Neural progenitor cell (in vitro differentiated cells): Measurements from ENCODE around the gene CENPO. TPM values are rescaled to one million over a fixed set of nuclear protein-coding genes. Genes with fewer than 3 reads are reported as not detected.
A peak's percentile ranks its signal among the peaks of the same experiment; 100 is the strongest.

ENCODE experiments used
- DNase-seq: peaks from one replicate; pipeline ENCODE4 v3.0.0-alpha.2; 2016; ENCODE audit warnings: low spot score
- H2AFZ ChIP-seq: fragments of 200-600 bp; sonication (generic); replicated peaks from 2 replicates; pipeline ENCODE4 v1.6.1; 2016; ENCODE audit warnings: antibody characterized with exemption
- H3F3A ChIP-seq: fragments of 200-600 bp; sonication (generic); 2 replicates; pipeline ENCODE4 v1.6.1; 2016; ENCODE audit warnings: antibody characterized with exemption, low read depth
- H3K27ac ChIP-seq: fragments of 200-600 bp; sonication (generic); 2 replicates; pipeline ENCODE4 v1.5.1; 2016; ENCODE audit warnings: mild to moderate bottlenecking
- H3K27me3 ChIP-seq: fragments of 200-600 bp; sonication (generic); 2 replicates; pipeline ENCODE4 v1.6.1; 2016; ENCODE audit warnings: mild to moderate bottlenecking, moderate library complexity
- H3K36me3 ChIP-seq: fragments of 200-600 bp; sonication (generic); 2 replicates; pipeline ENCODE4 v1.5.1; 2016
- H3K4me1 ChIP-seq: fragments of 200-600 bp; sonication (generic); 2 replicates; pipeline ENCODE4 v1.6.1; 2016; ENCODE audit warnings: mixed run types
- H3K4me2 ChIP-seq: fragments of 200-600 bp; sonication (generic); 2 replicates; pipeline ENCODE4 v1.6.1; 2016
- H3K4me3 ChIP-seq: fragments of 200-600 bp; sonication (generic); 2 replicates; pipeline ENCODE4 v1.5.1; 2016
- H3K79me2 ChIP-seq: fragments of 200-600 bp; sonication (generic); 2 replicates; pipeline ENCODE4 v1.6.1; 2016; ENCODE audit warnings: low read depth
- H3K9ac ChIP-seq: fragments of 200-600 bp; sonication (generic); 2 replicates; pipeline ENCODE4 v1.6.1; 2016
- H3K9me3 ChIP-seq: fragments of 200-600 bp; sonication (generic); 2 replicates; pipeline ENCODE4 v1.5.1; 2016; ENCODE audit warnings: low read depth
- H4K20me1 ChIP-seq: fragments of 200-600 bp; sonication (generic); 2 replicates; pipeline ENCODE4 v1.6.1; 2016; ENCODE audit warnings: low read depth
- H3K27ac Mint-ChIP-seq: 3 replicates; pipeline ENCODE4 v1.8.0; 2021; ENCODE audit warnings: mixed read lengths
- H3K27me3 Mint-ChIP-seq: 2 replicates; pipeline ENCODE4 v1.8.0; 2022; ENCODE audit warnings: low read depth, mild to moderate bottlenecking, inconsistent platforms, moderate library complexity, mixed read lengths; ENCODE audit not compliant: insufficient read depth
- H3K36me3 Mint-ChIP-seq: 3 replicates; pipeline ENCODE4 v1.8.0; 2021; ENCODE audit warnings: mixed read lengths
- H3K4me1 Mint-ChIP-seq: 3 replicates; pipeline ENCODE4 v1.8.0; 2021; ENCODE audit warnings: mixed read lengths
- H3K4me3 Mint-ChIP-seq: 3 replicates; pipeline ENCODE4 v1.8.0; 2021; ENCODE audit warnings: mild to moderate bottlenecking, moderate library complexity, mixed read lengths
- H3K9me3 Mint-ChIP-seq: 3 replicates; pipeline ENCODE4 v1.8.0; 2020; ENCODE audit warnings: mixed read lengths
- CTCF ChIP-seq: fragments of 200-600 bp; sonication (generic); IDR thresholded peaks from 2 replicates; pipeline ENCODE4 v1.5.1; 2017; ENCODE audit warnings: antibody characterized with exemption, mild to moderate bottlenecking
- EZH2 ChIP-seq: fragments of 200-600 bp; sonication (generic); IDR thresholded peaks from 2 replicates; pipeline ENCODE4 v1.6.1; 2017; ENCODE audit warnings: antibody characterized with exemption, mild to moderate bottlenecking, moderate library complexity
- EZH2phosphoT487 ChIP-seq: fragments of 200-600 bp; sonication (generic); IDR thresholded peaks from 2 replicates; pipeline ENCODE4 v1.6.1; 2017; ENCODE audit warnings: antibody characterized with exemption
- total RNA-seq: library from RNA; depleted of rRNA; stranded (reverse); fragments of >200 nt; gene quantifications from 2 replicates; pipeline ENCODE4 v1.2.3, GENCODE V29; 2015; ENCODE audit warnings: low replicate concordance

CENPO gene
- total RNA-seq, 1 donor from 2014 or later = 50.6 TPM

GRCh38 chr2:24840164-24840869, 47.1 kb downstream of the CENPO start:
- Histone ChIP-seq H3K36me3 (no peaks in the 10 kb centered on the region), H3K27ac (no peak overlapping the region)
- H3K27me3 Mint-ChIP-seq = peaks cover 4% of the 10 kb centered on the region

GRCh38 chr2:24840962-24841945, 48.0 kb downstream of the CENPO start:
- H3K27ac Mint-ChIP-seq = no peak overlapping the region
- no peaks in the 10 kb centered on the region for H3K36me3 ChIP-seq
- no peak overlapping the region for H3K9ac ChIP-seq
- H3F3A ChIP-seq = no peaks in the 10 kb centered on the region
- H2AFZ ChIP-seq = no peak overlapping the region
- H3K9me3 Mint-ChIP-seq = peaks cover 5% of the 10 kb centered on the region
- no peaks in the 10 kb centered on the region for H4K20me1 ChIP-seq
- H3K4me3 Mint-ChIP-seq = no peak overlapping the region
- H3K4me3 ChIP-seq = no peak overlapping the region
- H3K9me3 ChIP-seq = no peaks in the 10 kb centered on the region
- DNase-seq = no peak
- no peak overlapping the region for H3K27ac ChIP-seq
- H3K79me2 ChIP-seq = no peaks in the 10 kb centered on the region
- no peak for TF ChIP-seq EZH2phosphoT487
- TF ChIP-seq CTCF = no peak
- no peak for TF ChIP-seq EZH2
- H3K27me3 ChIP-seq = no peaks in the 10 kb centered on the region
- H3K4me1 Mint-ChIP-seq = peaks cover 7% of the 10 kb centered on the region
- no peaks in the 10 kb centered on the region for H3K4me1 ChIP-seq
- peaks cover 4% of the 10 kb centered on the region for H3K27me3 Mint-ChIP-seq
- H3K36me3 Mint-ChIP-seq = peaks cover 9% of the 10 kb centered on the region
- no peak overlapping the region for H3K4me2 ChIP-seq

More at GRCh38 chr2:24840164-24840869, 47.1 kb downstream of the CENPO start:
- no peaks in the 10 kb centered on the region for H3F3A ChIP-seq
- H3K27me3 ChIP-seq = no peaks in the 10 kb centered on the region
- H3K4me3 ChIP-seq = no peak overlapping the region
- peaks cover 7% of the 10 kb centered on the region for H3K4me1 Mint-ChIP-seq
- peaks cover 2% of the 10 kb centered on the region for H3K9me3 Mint-ChIP-seq
- no peak for DNase-seq
- no peak overlapping the region for H3K4me2 ChIP-seq
- no peak overlapping the region for H3K9ac ChIP-seq
- H4K20me1 ChIP-seq = no peaks in the 10 kb centered on the region
- H3K4me3 Mint-ChIP-seq = no peak overlapping the region
- H2AFZ ChIP-seq = no peak overlapping the region
- no peaks in the 10 kb centered on the region for H3K9me3 ChIP-seq
- no peaks in the 10 kb centered on the region for H3K4me1 ChIP-seq
- H3K36me3 Mint-ChIP-seq = peaks cover 13% of the 10 kb centered on the region
- peak overlapping the region; percentile 82 for H3K27ac Mint-ChIP-seq
- H3K79me2 ChIP-seq = no peaks in the 10 kb centered on the region
- TF ChIP-seq EZH2 = no peak
- TF ChIP-seq CTCF = no peak
- no peak for TF ChIP-seq EZH2phosphoT487

GRCh38 chr2:24842081-24843050, 49.1 kb downstream of the CENPO start:
- peaks cover 13% of the 10 kb centered on the region for H3K36me3 Mint-ChIP-seq
- no peaks in the 10 kb centered on the region for H3K9me3 ChIP-seq
- no peaks in the 10 kb centered on the region for H3K36me3 ChIP-seq
- no peak for TF ChIP-seq EZH2phosphoT487
- no peak for TF ChIP-seq EZH2
- no peak for TF ChIP-seq CTCF
- H3K9ac ChIP-seq = no peak overlapping the region
- H2AFZ ChIP-seq = no peak overlapping the region
- no peaks in the 10 kb centered on the region for H3K4me1 ChIP-seq
- no peaks in the 10 kb centered on the region for H4K20me1 ChIP-seq
- peaks cover 15% of the 10 kb centered on the region for H3K9me3 Mint-ChIP-seq
- H3K27me3 ChIP-seq = no peaks in the 10 kb centered on the region
- H3F3A ChIP-seq = no peaks in the 10 kb centered on the region
- no peak overlapping the region for H3K4me2 ChIP-seq
- no peaks in the 10 kb centered on the region for H3K79me2 ChIP-seq
- no peak overlapping the region for H3K27ac ChIP-seq
- no peak overlapping the region for H3K27ac Mint-ChIP-seq
- H3K27me3 Mint-ChIP-seq = peaks cover 10% of the 10 kb centered on the region
- H3K4me3 ChIP-seq = no peak overlapping the region
- DNase-seq = no peak
- peak overlapping the region; percentile 59 for H3K4me3 Mint-ChIP-seq
- H3K4me1 Mint-ChIP-seq = peaks cover 7% of the 10 kb centered on the region
